ENCODE results near the gene CANT1.

Gene CANT1

DNA sequence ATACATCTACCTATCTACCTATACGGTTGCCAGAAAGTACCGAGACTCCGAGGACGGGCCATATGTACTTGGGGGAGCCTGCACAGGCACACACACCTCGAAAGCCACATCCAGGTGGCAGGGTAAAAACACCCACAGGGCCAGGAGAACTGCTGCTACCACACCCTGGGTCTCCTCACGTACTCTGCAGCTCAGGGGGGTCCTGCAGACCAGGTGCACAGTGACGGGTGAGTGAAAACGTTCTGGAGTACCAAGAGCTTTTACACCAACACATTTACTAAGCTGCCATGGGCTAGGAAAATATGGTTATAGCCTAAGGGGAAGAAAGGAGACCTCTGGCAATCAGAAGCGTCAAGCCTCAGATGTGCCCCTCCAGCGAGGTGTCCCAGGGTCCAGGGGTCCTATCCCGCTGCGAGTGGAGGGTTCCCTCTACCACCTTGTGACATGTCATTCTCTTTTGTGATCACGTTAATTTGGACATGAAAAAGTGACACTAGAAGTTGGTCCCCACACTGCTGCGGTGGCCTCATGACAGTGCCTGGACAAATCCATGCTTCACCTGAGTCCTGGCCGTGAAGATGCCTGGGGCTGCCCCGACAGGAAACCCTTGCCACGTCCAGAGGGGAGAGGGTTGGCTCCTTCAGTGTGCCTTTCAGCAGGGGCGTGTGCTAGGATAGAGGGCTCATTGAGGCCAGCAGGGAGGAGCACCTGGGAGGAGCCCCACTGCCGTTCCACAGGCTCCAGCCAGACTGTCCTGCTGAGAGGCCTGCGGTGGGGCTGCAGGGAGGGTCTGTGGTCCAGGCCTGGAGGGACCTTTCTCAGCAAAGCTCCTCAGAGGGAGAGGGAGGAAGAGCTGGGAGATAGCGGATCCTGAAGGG, 1.8 kb downstream of the CANT1 start:
- no peak for DNase-seq

DNA sequence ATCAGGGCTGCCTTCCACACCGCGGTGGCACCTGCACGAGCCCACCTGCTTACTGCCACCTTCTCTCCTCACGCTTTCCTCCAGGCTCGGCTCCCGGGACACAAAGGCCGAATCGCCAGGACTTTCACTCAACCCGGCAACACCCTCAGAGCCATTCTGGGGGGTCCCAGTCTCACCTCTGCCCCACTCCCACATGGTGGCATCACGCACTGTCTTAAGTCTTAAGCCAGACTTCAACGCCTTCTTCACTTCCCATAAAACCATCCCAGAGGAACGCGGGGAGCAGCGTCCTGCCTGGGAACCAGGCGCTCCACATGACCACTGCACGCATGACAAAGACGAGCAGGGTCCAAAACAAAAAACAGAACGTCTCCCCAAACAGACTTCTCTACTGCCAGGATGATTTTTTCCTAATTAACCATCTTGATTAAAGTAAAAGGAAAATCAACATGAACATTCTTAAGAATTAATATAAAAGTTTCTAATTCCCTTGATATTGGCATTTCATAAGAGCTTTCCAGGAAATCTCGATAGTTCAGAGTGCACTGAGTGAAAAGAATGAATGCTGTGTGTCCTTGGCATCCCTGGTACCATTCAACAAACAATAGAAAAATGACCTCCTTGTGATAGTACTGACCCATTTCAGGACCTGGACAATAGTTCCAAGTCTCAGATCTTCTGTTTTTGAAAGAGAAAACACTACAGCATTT, 2.6 kb downstream of the CANT1 start:
- no peak for DNase-seq

DNA sequence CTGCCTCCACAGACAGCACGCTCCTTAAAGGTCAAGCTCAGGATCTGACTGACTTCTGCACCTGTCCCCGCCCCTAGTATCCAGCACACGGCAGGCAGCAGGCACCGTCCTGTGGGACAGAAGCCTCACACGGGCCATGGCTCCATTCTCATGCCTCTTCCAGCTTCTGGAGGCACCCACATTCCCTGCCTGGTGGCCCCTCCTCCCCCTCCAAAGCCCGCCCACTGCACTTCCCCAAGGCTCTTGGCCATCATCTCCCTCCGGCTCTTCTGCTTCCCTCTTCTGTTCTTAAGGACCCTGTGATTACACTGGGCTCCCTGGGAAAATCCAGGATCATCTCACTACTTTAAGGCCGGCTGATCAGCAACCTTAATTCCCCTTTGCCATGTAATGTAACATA, 3.5 kb downstream of the CANT1 start:
- DNase-seq: no peak

DNA sequence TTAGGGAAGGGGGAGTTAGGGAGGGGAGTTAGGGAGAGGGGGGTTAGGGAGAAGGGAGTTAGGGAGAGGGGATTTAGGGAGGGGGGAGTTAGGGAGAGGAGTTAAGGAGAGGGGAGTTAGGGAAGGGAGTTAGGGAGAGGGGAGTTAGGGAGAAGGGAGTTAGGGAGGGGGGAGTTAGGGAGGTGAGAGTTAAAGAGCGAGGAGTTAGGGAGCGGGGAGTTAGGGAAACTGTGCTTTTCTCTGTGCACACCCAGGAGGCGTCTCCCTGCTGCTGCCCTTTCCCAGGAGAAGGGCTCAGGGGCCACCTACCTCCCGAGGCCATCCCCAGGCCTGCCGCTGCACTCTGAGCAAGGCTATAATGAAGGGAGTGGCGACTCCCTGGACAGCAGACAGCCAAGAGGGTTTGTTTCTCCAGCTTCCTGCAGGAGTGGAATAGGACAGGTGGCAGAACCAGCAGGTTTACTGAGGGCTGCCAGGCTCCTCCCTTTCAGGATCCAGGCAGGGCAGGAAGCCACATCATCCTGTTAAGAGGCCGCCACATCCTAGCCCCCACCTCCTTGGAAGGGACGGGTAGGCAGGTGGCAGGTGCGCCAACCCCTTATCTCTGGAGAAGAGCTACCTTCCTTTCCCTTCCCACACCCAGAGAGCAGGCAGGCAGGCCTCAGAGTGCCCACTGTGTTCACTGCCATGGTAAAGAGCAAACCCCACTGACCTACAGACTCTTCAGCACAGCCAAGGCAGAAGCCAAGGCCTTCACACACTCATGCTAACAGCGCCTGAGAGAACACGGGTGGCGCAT, 4.3 kb downstream of the CANT1 start:
- DNase-seq: no peak

- no peak for DNase-seq
Measured at GRCh38 chr17:79003661-79004411, 5.7 kb downstream of the CANT1 start.

- no peak for DNase-seq
Measured at GRCh38 chr17:79002796-79003593, 6.6 kb downstream of the CANT1 start.

DNA sequence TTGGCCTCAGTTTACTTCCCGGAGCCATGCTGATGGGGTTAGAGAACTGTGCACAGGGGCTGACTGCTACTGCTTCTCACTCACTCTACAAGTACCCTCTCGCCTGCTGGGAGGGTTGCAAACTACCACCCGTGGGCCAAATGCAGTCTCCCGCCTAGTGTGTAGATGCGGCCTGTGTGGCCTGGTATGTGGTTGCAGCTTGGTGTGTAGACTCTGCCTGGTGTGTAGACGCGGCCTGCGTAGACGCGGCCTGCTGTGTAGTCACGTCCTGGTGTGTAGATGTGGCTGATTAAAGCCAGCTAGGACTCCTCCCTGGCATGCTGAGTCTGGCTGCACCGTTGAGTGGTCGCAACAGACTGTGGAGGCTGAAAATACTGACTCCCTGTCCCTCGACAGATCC, 7.3 kb downstream of the CANT1 start:
- DNase-seq: no peak

GRCh38 chr17:79001190-79002020, 8.2 kb downstream of the CANT1 start:
- DNase-seq: no peak

GRCh38 chr17:79000396-79001189, 9.0 kb downstream of the CANT1 start:
- no peak for DNase-seq

- DNase-seq: no peak
Measured at GRCh38 chr17:78999947-79000395, 9.6 kb downstream of the CANT1 start.

DNA sequence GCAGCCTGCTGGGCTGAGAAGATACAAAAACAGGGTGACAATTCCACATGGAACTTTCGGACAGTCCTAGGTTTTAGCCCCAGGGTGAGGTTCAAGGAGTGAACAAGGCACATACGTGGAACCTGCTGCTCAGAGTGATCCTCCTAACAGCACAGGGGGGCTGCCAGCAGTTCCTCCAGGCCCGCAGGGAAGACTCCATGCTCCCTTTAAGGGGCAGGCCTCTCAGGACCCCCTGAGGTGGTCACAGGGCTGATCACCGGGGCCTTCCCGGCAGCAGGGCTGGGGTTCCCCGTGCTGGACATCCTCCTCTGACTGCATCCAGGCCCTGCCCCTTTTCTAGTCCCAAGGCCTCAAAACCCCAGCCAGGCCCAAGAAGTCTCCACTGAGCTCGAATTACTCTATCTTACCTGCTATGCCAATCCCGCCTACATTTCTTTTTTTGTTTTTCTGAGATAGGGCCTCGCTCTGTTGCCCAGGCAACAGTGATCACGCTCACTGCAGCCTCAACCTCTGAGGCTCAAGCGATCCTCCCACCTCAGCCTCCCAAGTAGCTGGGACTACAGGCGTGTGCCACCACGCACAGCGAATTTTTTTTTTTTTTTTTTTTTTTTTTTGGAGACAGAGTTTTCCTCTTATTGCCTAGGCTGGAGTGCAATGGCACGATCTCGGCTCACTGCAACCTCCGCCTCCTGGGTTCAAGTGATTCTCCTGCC, 10.4 kb downstream of the CANT1 start:
- DNase-seq: no peak

- no peak for DNase-seq
Measured at GRCh38 chr17:78998311-78999055, 11.1 kb downstream of the CANT1 start.

GRCh38 chr17:78997881-78998280, 11.7 kb downstream of the CANT1 start:
- DNase-seq: no peak

GRCh38 chr17:78997231-78997741, 12.3 kb downstream of the CANT1 start:
- no peak for DNase-seq

DNA sequence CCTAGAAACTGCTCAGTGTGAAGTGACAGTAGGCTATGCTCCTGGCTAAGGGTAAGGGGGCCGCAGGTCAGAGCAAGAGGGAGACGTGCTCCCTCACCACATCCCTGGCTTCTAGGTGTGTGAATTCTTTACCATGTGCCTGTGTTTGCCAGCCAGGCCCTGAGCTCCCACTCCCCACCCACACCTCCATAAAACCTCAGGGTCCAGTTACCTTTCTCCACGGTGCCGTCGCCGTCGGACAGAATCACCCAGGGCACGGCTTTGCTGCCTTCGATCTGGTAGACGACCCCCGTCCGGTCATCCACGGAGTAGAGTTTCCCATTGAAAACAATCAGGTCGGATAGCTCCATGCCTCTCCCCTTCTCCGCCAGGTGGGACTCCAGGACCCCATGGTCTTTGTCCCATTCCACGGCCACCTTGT, 12.8 kb downstream of the CANT1 start:
- DNase-seq: no peak

GRCh38 chr17:78995761-78996451, 13.7 kb downstream of the CANT1 start:
- no peak for DNase-seq

DNA sequence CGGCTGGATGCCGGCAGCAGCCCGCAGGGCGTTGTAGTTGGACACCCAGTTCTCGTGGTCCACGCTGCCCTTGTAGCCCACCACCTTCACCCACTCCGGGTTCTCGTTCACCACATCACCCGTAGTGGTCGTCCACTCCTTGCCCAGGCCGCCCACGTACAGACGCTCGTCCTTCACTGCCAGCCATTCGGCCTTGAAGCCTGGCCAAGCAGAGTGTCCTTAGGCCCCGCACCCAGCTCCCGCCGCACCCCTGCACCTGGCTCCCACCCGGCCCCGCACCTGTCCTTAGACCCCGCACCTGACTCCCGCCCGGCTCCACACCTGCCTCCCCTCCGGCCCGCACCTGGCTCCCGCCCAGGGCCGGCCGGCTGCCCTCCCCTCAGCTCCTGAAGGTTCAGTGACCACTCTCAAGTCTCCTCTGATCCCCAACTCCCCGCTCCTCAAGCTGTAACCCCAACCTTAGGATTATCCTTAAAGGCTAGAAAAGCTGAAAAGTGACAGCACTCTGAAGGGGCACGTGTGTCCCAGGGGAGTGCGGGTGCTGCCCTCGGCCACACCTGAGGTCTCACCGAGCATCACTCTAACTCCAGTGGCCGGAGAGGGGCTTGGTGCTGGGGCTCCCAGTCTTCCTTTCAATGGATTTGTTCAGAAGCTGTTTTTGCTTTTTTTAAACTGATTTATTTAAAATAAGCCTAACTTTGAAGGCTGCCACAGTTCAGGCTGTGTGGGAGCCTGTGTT, 14.4 kb downstream of the CANT1 start:
- no peak for DNase-seq
